HG03354 (cell line): ENCODE data around the gene CXCR3.
A peak's percentile ranks its signal among the peaks of the same experiment; 100 is the strongest.
"Not testable (repeated sequence)": the region's sequence is repeated elsewhere in the genome, so short reads cannot be mapped to it uniquely, and the experiment has no call there.

Experiments used
- ATAC-seq: cut with Tn5 transposase; IDR thresholded peaks from one replicate; pipeline ENCODE4 v1.9.1; 2021; ENCODE audit warnings: mild to moderate bottlenecking; ENCODE audit not compliant: unreplicated experiment, poor library complexity, severe bottlenecking

The CXCR3 gene

GRCh38 chrX:71618303-71618721, at the start of gene CXCR3:
Gene CXCR3, minus strand, starts transcription at chrX:71618511. Its CDS starts 62 bp downstream, at chrX:71618449.
- ATAC-seq, result peak; percentile 56

GRCh38 chrX:71667328-71668247, 49.3 kb upstream of the CXCR3 start, which contains the start of gene LOC101059915:
Gene LOC101059915, plus strand, starts transcription at chrX:71667546.
- no peak for ATAC-seq

- ATAC-seq, result no peak
Observed at GRCh38 chrX:71666240-71667223, 48.2 kb upstream of the CXCR3 start.

- no peak for ATAC-seq
Observed at GRCh38 chrX:71665747-71666146, 47.4 kb upstream of the CXCR3 start.

GRCh38 chrX:71664889-71665491, 46.7 kb upstream of the CXCR3 start:
- no peak for ATAC-seq

GRCh38 chrX:71664202-71664601, 45.9 kb upstream of the CXCR3 start:
- ATAC-seq, result not testable (repeated sequence)

GRCh38 chrX:71663238-71663637, 44.9 kb upstream of the CXCR3 start:
- ATAC-seq, result not testable (repeated sequence)

GRCh38 chrX:71662654-71663053, 44.3 kb upstream of the CXCR3 start:
- not testable (repeated sequence) for ATAC-seq

GRCh38 chrX:71661919-71662318, 43.6 kb upstream of the CXCR3 start:
- no peak for ATAC-seq

GRCh38 chrX:71660562-71661416, 42.5 kb upstream of the CXCR3 start:
- ATAC-seq, result no peak

GRCh38 chrX:71659959-71660358, 41.6 kb upstream of the CXCR3 start:
- no peak for ATAC-seq

- ATAC-seq, result no peak
Observed at GRCh38 chrX:71659342-71659741, 41.0 kb upstream of the CXCR3 start.

GRCh38 chrX:71657267-71657666, 39.0 kb upstream of the CXCR3 start:
- ATAC-seq, result no peak

GRCh38 chrX:71653344-71653743, 35.0 kb upstream of the CXCR3 start:
- no peak for ATAC-seq

GRCh38 chrX:71652405-71652804, 34.1 kb upstream of the CXCR3 start:
- no peak for ATAC-seq

GRCh38 chrX:71650333-71650969, 32.1 kb upstream of the CXCR3 start:
- ATAC-seq, result peak; percentile 82

- ATAC-seq, result not testable (repeated sequence)
Observed at GRCh38 chrX:71644406-71644805, 26.1 kb upstream of the CXCR3 start.

- no peak for ATAC-seq
Observed at GRCh38 chrX:71640002-71640401, 21.7 kb upstream of the CXCR3 start.
